ENCODE data around the gene CLPTM1. TPM values are rescaled to one million over a fixed set of nuclear protein-coding genes. Genes with fewer than 3 reads are reported as not detected.

Gene CLPTM1
- total and polyA plus RNA-seq, 2 donors from 2014 or later: 107 to 142 TPM

GRCh38 chr19:44907613-44908012 is 47.6 kb upstream of the CLPTM1 start:
- intact Hi-C loops (cut with DNase I): loop anchor here (5.0 kb wide), 1 partner anchor 45 kb away; no protein-coding TSS in a partner anchor
- Histone ChIP-seq H3K27ac (ENCODE audit: low read depth in 2 of 2, low read length in 2 of 2) (no peak overlapping the region), H3K36me3 (ENCODE audit: control insufficient read depth in 2 of 3, insufficient read depth in 3 of 3, low read length in 3 of 3) (peaks cover 0 to 5% (median 0%) of the 10 kb centered on the region in 3 donors), H3K27me3 (ENCODE audit: control insufficient read depth, insufficient read depth, low read length) (no peaks in the 10 kb centered on the region), H3K9ac (ENCODE audit: low read length in 3 of 3) (no peak overlapping the region), H3K4me3 (ENCODE audit: low read length in 3 of 3) (peak overlapping the region in 2 of 3 donors; percentile 28 to 86), H3K4me1 (ENCODE audit: control insufficient read depth in 2 of 3, insufficient read depth in 2 of 3, low read depth in 1 of 3, low read length in 3 of 3) (peaks cover 0 to 3% (median 0%) of the 10 kb centered on the region in 3 donors), H3K9me3 (ENCODE audit: control insufficient read depth in 2 of 3, insufficient read depth in 1 of 3, low read length in 3 of 3) (no peaks in the 10 kb centered on the region)
- DNase-seq (no peak), FAIRE-seq (no peak)
- TF ChIP-seq CTCF (IDR thresholded peaks at IDR 0.05; ENCODE audit: borderline replicate concordance, extremely low read depth, insufficient read depth): no peak

GRCh38 chr19:44908074-44908835 is 46.9 kb upstream of the CLPTM1 start:
- Histone ChIP-seq H3K4me3 (ENCODE audit: low read length in 3 of 3) (peak overlapping the region in 1 of 3 donors; percentile 86), H3K4me1 (ENCODE audit: control insufficient read depth in 2 of 3, insufficient read depth in 2 of 3, low read depth in 1 of 3, low read length in 3 of 3) (no peaks in the 10 kb centered on the region), H3K9me3 (ENCODE audit: control insufficient read depth in 2 of 3, insufficient read depth in 1 of 3, low read length in 3 of 3) (no peaks in the 10 kb centered on the region), H3K27ac (ENCODE audit: low read depth in 2 of 2, low read length in 2 of 2) (no peak overlapping the region), H3K9ac (ENCODE audit: low read length in 3 of 3) (no peak overlapping the region), H3K27me3 (ENCODE audit: control insufficient read depth, insufficient read depth, low read length) (no peaks in the 10 kb centered on the region), H3K36me3 (ENCODE audit: control insufficient read depth in 2 of 3, insufficient read depth in 3 of 3, low read length in 3 of 3) (peaks cover 0 to 5% (median 0%) of the 10 kb centered on the region in 3 donors)
- DNase-seq: no peak
- intact Hi-C loops (cut with DNase I): loop anchor here (5.0 kb wide), 1 partner anchor 44 kb away; no protein-coding TSS in a partner anchor
- no peak for FAIRE-seq
- TF ChIP-seq CTCF (IDR thresholded peaks at IDR 0.05; ENCODE audit: borderline replicate concordance, extremely low read depth, insufficient read depth): no peak

- FAIRE-seq: no peak
- no peaks in the 10 kb centered on the region for H3K27me3 ChIP-seq (ENCODE audit: control insufficient read depth, insufficient read depth, low read length)
- H3K4me1 ChIP-seq (ENCODE audit: control insufficient read depth in 2 of 3, insufficient read depth in 2 of 3, low read depth in 1 of 3, low read length in 3 of 3): no peaks in the 10 kb centered on the region
- no peak overlapping the region for H3K4me3 ChIP-seq (ENCODE audit: low read length in 3 of 3)
- H3K36me3 ChIP-seq (ENCODE audit: control insufficient read depth in 2 of 3, insufficient read depth in 3 of 3, low read length in 3 of 3): peaks cover 0 to 5% (median 0%) of the 10 kb centered on the region in 3 donors
- H3K27ac ChIP-seq (ENCODE audit: low read depth in 2 of 2, low read length in 2 of 2): no peak overlapping the region
- intact Hi-C loops (cut with DNase I): loop anchor here (5.0 kb wide), 1 partner anchor 43 kb away; no protein-coding TSS in a partner anchor
- no peak for TF ChIP-seq CTCF (IDR thresholded peaks at IDR 0.05; ENCODE audit: borderline replicate concordance, extremely low read depth, insufficient read depth)
- peak in 1 of 5 donors; percentile 74 for DNase-seq
- no peaks in the 10 kb centered on the region for H3K9me3 ChIP-seq (ENCODE audit: control insufficient read depth in 2 of 3, insufficient read depth in 1 of 3, low read length in 3 of 3)
- H3K9ac ChIP-seq (ENCODE audit: low read length in 3 of 3): no peak overlapping the region
These were observed 46.3 kb upstream of the CLPTM1 start for GRCh38 chr19:44908836-44909261.

Measured in kidney (tissue), 14 donors.